WTC11 (cell line): ENCODE measurements around the gene FAM162B. TPM values are rescaled to one million over a fixed set of nuclear protein-coding genes. Genes with fewer than 3 reads are reported as not detected.
"Not testable (repeated sequence)": the region's sequence is repeated elsewhere in the genome, so short reads cannot be mapped to it uniquely, and the experiment has no call there.

Source experiments
- ATAC-seq: fragments of 200-7000 bp; cut with Tn5 transposase; 2 replicates; pipeline ENCODE4 v1.10.0; 2021; ENCODE audit warnings: mild to moderate bottlenecking, moderate library complexity
- CTCF ChIA-PET: fragments of 300-600 bp; sonication (Branson Sonifier 250); formaldehyde crosslinking; loops from one replicate; lab custom pipeline; 2021; ENCODE audit warnings: antibody characterized with exemption; lab: Charles Lee
- POLR2A ChIA-PET: fragments of 350-600 bp; sonication (Branson Sonifier 250); formaldehyde crosslinking; loops from one replicate; lab custom pipeline; 2021; ENCODE audit warnings: antibody characterized with exemption; lab: Charles Lee
- DNase-seq: peaks from one replicate; pipeline ENCODE4 v3.0.0; 2021; ENCODE audit warnings: low spot score
- H3K27ac Mint-ChIP-seq: 2 replicates; pipeline ENCODE4 v1.8.0; 2021; ENCODE audit warnings: mixed read lengths
- H3K27me3 Mint-ChIP-seq: 2 replicates; pipeline ENCODE4 v1.8.0; 2021; ENCODE audit warnings: low read depth, mild to moderate bottlenecking, moderate library complexity, mixed read lengths
- H3K36me3 Mint-ChIP-seq: 2 replicates; pipeline ENCODE4 v1.8.0; 2021; ENCODE audit warnings: mixed read lengths
- H3K4me1 Mint-ChIP-seq: 2 replicates; pipeline ENCODE4 v1.8.0; 2022; ENCODE audit warnings: mixed read lengths
- H3K4me3 Mint-ChIP-seq: 2 replicates; pipeline ENCODE4 v1.8.0; 2021; ENCODE audit warnings: mild to moderate bottlenecking, moderate library complexity, mixed read lengths
- H3K9me3 Mint-ChIP-seq: 2 replicates; pipeline ENCODE4 v1.8.0; 2021; ENCODE audit warnings: mixed read lengths
- ELF4 ChIP-seq: sonication (generic); formaldehyde crosslinking; IDR thresholded peaks from 2 replicates; pipeline ENCODE4 v1.8.1; 2022; ENCODE audit warnings: low read depth, mild to moderate bottlenecking, moderate library complexity, missing genetic modification reagents
- FOXK1 ChIP-seq: sonication (generic); formaldehyde crosslinking; IDR thresholded peaks from 2 replicates; pipeline ENCODE4 v1.8.0; 2022; ENCODE audit warnings: mild to moderate bottlenecking, moderate library complexity, missing genetic modification reagents
- HMGXB4 ChIP-seq: sonication (generic); formaldehyde crosslinking; IDR thresholded peaks from 2 replicates; pipeline ENCODE4 v1.8.1; 2023; ENCODE audit warnings: mild to moderate bottlenecking, moderate library complexity, missing genetic modification reagents
- JUN ChIP-seq: sonication (generic); formaldehyde crosslinking; IDR thresholded peaks from 2 replicates; pipeline ENCODE4 v1.8.0; 2023; ENCODE audit warnings: mild to moderate bottlenecking, missing genetic modification reagents
- MXD4 ChIP-seq: fragments of 250-450 bp; sonication (Bioruptor Pico); IDR thresholded peaks from 2 replicates; pipeline ENCODE4 v1.8.0; 2021; ENCODE audit warnings: mild to moderate bottlenecking, moderate library complexity, borderline replicate concordance
- NR3C1 ChIP-seq: sonication (generic); formaldehyde crosslinking; conservative IDR thresholded peaks from 2 replicates; pipeline ENCODE4 v1.8.1; 2023; ENCODE audit warnings: low read depth, mild to moderate bottlenecking, missing genetic modification reagents
- SMAD4 ChIP-seq: sonication (generic); formaldehyde crosslinking; IDR thresholded peaks from 2 replicates; pipeline ENCODE4 v1.8.0; 2022; ENCODE audit warnings: mild to moderate bottlenecking, missing genetic modification reagents
- USF1 ChIP-seq: sonication (generic); formaldehyde crosslinking; IDR thresholded peaks from 2 replicates; pipeline ENCODE4 v1.8.0; 2022; ENCODE audit warnings: mild to moderate bottlenecking, missing genetic modification reagents
- ZBTB21 ChIP-seq: sonication (generic); formaldehyde crosslinking; IDR thresholded peaks from 2 replicates; pipeline ENCODE4 v1.8.1; 2023; ENCODE audit warnings: mild to moderate bottlenecking, missing genetic modification reagents, borderline replicate concordance
- ZMAT4 ChIP-seq: fragments of 250-450 bp; sonication (Bioruptor Pico); IDR thresholded peaks from 2 replicates; pipeline ENCODE4 v1.9.0; 2021; ENCODE audit warnings: mild to moderate bottlenecking
- ZNF138 ChIP-seq: sonication (generic); formaldehyde crosslinking; conservative IDR thresholded peaks from 2 replicates; pipeline ENCODE4 v1.8.1; 2022; ENCODE audit warnings: mild to moderate bottlenecking, moderate library complexity, missing genetic modification reagents
- ZNF232 ChIP-seq: sonication (generic); formaldehyde crosslinking; IDR thresholded peaks from 2 replicates; pipeline ENCODE4 v1.8.0; 2022; ENCODE audit warnings: mild to moderate bottlenecking, missing genetic modification reagents
- ZNF396 ChIP-seq: fragments of 250-450 bp; sonication (Bioruptor Pico); IDR thresholded peaks from 2 replicates; pipeline ENCODE4 v1.8.0; 2021; ENCODE audit warnings: mild to moderate bottlenecking, moderate library complexity, borderline replicate concordance
- ZSCAN18 ChIP-seq: fragments of 250-450 bp; sonication (Bioruptor Pico); IDR thresholded peaks from 2 replicates; pipeline ENCODE4 v2.1.2; 2022; ENCODE audit warnings: mild to moderate bottlenecking, moderate library complexity
- total RNA-seq: library from RNA; stranded (reverse); gene quantifications from 3 replicates; pipeline ENCODE4 v1.2.3, GENCODE V29; 2021

FAM162B gene
- total RNA-seq, 1 experiment from 2014 or later: 1.6 TPM

GRCh38 chr6:116745176-116745575 lies 20.3 kb downstream of the FAM162B start:
- no peak overlapping the region for H3K4me3 Mint-ChIP-seq
- no peak for DNase-seq
- CTCF ChIA-PET: no interaction called here
- no peaks in the 10 kb centered on the region; the same call in 1 of the 2 replicates for H3K36me3 Mint-ChIP-seq
- no peaks in the 10 kb centered on the region; the same call in 1 of the 2 replicates for H3K27me3 Mint-ChIP-seq
- 0 out of 2 replicates have a peak, but pooled peaks cover 2% of the 10 kb centered on the region for H3K4me1 Mint-ChIP-seq
- ATAC-seq: no peak
- TF ChIP-seq ZMAT4 (CRISPR knock-in tag) (no peak), ZSCAN18 (no peak), FOXK1 (CRISPR knock-in tag) (no peak), ELF4 (no peak), USF1 (CRISPR knock-in tag) (no peak)
- no peak overlapping the region for H3K27ac Mint-ChIP-seq
- POLR2A ChIA-PET: no interaction called here
- H3K9me3 Mint-ChIP-seq: peaks cover 23% of the 10 kb centered on the region

- no peak overlapping the region for H3K4me3 Mint-ChIP-seq
- peaks cover 39% of the 10 kb centered on the region for H3K9me3 Mint-ChIP-seq
- ChIA-PET CTCF (no interaction called here), POLR2A (no interaction called here)
- peaks cover 25% of the 10 kb centered on the region for H3K36me3 Mint-ChIP-seq
- 0 out of 2 replicates have a peak, but pooled peaks cover 2% of the 10 kb centered on the region for H3K4me1 Mint-ChIP-seq
- no peak overlapping the region for H3K27ac Mint-ChIP-seq
- DNase-seq: no peak
- ATAC-seq: no peak
- no peaks in the 10 kb centered on the region; the same call in 1 of the 2 replicates for H3K27me3 Mint-ChIP-seq
- no peak for TF ChIP-seq MXD4 (CRISPR knock-in tag)
- TF ChIP-seq ZNF232 (CRISPR knock-in tag): no peak
- no peak for TF ChIP-seq ZNF138 (CRISPR knock-in tag)
- TF ChIP-seq HMGXB4 (CRISPR knock-in tag): no peak
These were observed 23.9 kb downstream of the FAM162B start for GRCh38 chr6:116741571-116741970.

GRCh38 chr6:116740486-116740885 lies 25.0 kb downstream of the FAM162B start:
- CTCF ChIA-PET, POLR2A ChIA-PET, DNase-seq, H3K4me1 Mint-ChIP-seq, ATAC-seq, H3K27ac Mint-ChIP-seq, H3K4me3 Mint-ChIP-seq, H3K27me3 Mint-ChIP-seq: not testable (repeated sequence)
- Mint-ChIP-seq H3K9me3 (peaks cover 48% of the 10 kb centered on the region), H3K36me3 (peaks cover 35% of the 10 kb centered on the region)

GRCh38 chr6:116737004-116737403 lies 28.5 kb downstream of the FAM162B start:
- H3K27ac Mint-ChIP-seq: no peak overlapping the region
- peaks cover 41% of the 10 kb centered on the region for H3K36me3 Mint-ChIP-seq
- ATAC-seq (no peak), DNase-seq (no peak)
- TF ChIP-seq NR3C1 (CRISPR knock-in tag) (no peak), ELF4 (no peak), ZBTB21 (CRISPR knock-in tag) (no peak), ZNF396 (no peak), JUN (CRISPR knock-in tag) (no peak), SMAD4 (CRISPR knock-in tag) (no peak)
- ChIA-PET CTCF (no interaction called here), POLR2A (no interaction called here)
- H3K27me3 Mint-ChIP-seq: no peaks in the 10 kb centered on the region; the same call in 1 of the 2 replicates
- H3K9me3 Mint-ChIP-seq: peaks cover 30% of the 10 kb centered on the region
- no peak overlapping the region for H3K4me3 Mint-ChIP-seq
- no peaks in the 10 kb centered on the region for H3K4me1 Mint-ChIP-seq
